H1 (cell line): Measurements from ENCODE around the gene ZNF488. TPM values are rescaled to one million over a fixed set of nuclear protein-coding genes. Genes with fewer than 3 reads are reported as not detected.

ENCODE experiments used
- CTCF ChIA-PET: fragments of 300-600 bp; sonication (Branson Sonifier 250); formaldehyde crosslinking; loops from one replicate; lab custom pipeline; 2021; ENCODE audit not compliant: partially characterized antibody; lab: Charles Lee
- POLR2A ChIA-PET: fragments of 300-600 bp; sonication (Branson Sonifier 250); formaldehyde crosslinking; loops from one replicate; lab custom pipeline; 2021; ENCODE audit warnings: inconsistent platforms; ENCODE audit not compliant: partially characterized antibody; lab: Charles Lee
- DNase-seq, 2 experiments: peaks; one replicate each; pipeline versions ENCODE4 v3.0.0 to v3.0.0-alpha.2; 2010 to 2022; ENCODE audit warnings: low spot score in 2 of 2, low read depth in 1 of 2, mixed read lengths in 1 of 2
- FAIRE-seq: peaks from 2 replicates; lab custom pipeline; 2011; peaks lifted over from hg19 to GRCh38; lab: Jason Lieb, UNC
- H2AFZ ChIP-seq: 2 replicates; pipeline ENCODE4 v1.8.1; 2012; ENCODE audit warnings: low read length, inconsistent platforms
- H2AK5ac ChIP-seq: 2 replicates; pipeline ENCODE4 v1.6.1; 2013; ENCODE audit warnings: low read depth, low read length
- H2BK120ac ChIP-seq: replicated peaks from 2 replicates; pipeline ENCODE3; 2013; ENCODE audit warnings: low read depth, low read length, inconsistent platforms
- H2BK12ac ChIP-seq: 2 replicates; pipeline ENCODE4 v1.6.1; 2013; ENCODE audit warnings: low read depth, low read length
- H2BK15ac ChIP-seq: 2 replicates; pipeline ENCODE4 v1.6.1; 2013; ENCODE audit warnings: low read length
- H2BK20ac ChIP-seq: 2 replicates; pipeline ENCODE4 v1.6.1; 2013; ENCODE audit warnings: low read length
- H2BK5ac ChIP-seq: 2 replicates; pipeline ENCODE4 v1.6.1; 2013; ENCODE audit warnings: low read depth, low read length
- H3K14ac ChIP-seq: 2 replicates; pipeline ENCODE4 v1.6.1; 2013; ENCODE audit warnings: inconsistent platforms; ENCODE audit not compliant: insufficient read length
- H3K18ac ChIP-seq: 2 replicates; pipeline ENCODE4 v1.6.1; 2013; ENCODE audit warnings: low read length; ENCODE audit errors: extremely low read depth
- H3K23ac ChIP-seq: 2 replicates; pipeline ENCODE4 v1.6.1; 2013; ENCODE audit warnings: inconsistent platforms; ENCODE audit not compliant: insufficient read length
- H3K23me2 ChIP-seq: 2 replicates; pipeline ENCODE4 v1.6.1; 2013; ENCODE audit warnings: low read depth, low read length
- H3K27ac ChIP-seq: 2 replicates; pipeline ENCODE4 v1.6.1; 2011; ENCODE audit warnings: low read depth, low read length, inconsistent platforms
- H3K27me3 ChIP-seq, 4 experiments: replicated peaks in 1 of 4; 1 replicate in 1 of 4; 2 replicates in 3 of 4; pipeline versions ENCODE4 v1.6.1 to v1.8.1; 2011 to 2013; ENCODE audit warnings: low read length in 3 of 4, mild to moderate bottlenecking in 3 of 4, inconsistent platforms in 2 of 4, mixed read lengths in 2 of 4, moderate library complexity in 1 of 4; ENCODE audit not compliant: control insufficient read depth in 3 of 4, insufficient read depth in 3 of 4; ENCODE audit errors: extremely low read depth in 1 of 4
- H3K36me3 ChIP-seq, 4 experiments: 2 replicates each; pipeline versions ENCODE4 v1.6.1 to v1.8.1; 2011 to 2013; ENCODE audit warnings: mild to moderate bottlenecking in 4 of 4, low read length in 3 of 4, moderate library complexity in 2 of 4, control low read depth in 1 of 4, inconsistent platforms in 1 of 4; ENCODE audit not compliant: insufficient read depth in 4 of 4, control insufficient read depth in 2 of 4
- H3K4ac ChIP-seq: replicated peaks from 2 replicates; pipeline ENCODE3; 2013; ENCODE audit warnings: low read length, low read depth, mixed read lengths, inconsistent platforms; ENCODE audit not compliant: insufficient read length
- H3K4me1 ChIP-seq, 4 experiments: replicated peaks in 1 of 4; 1 replicate in 1 of 4; 2 replicates in 3 of 4; pipeline versions ENCODE4 v1.6.1 to v1.8.1; 2011 to 2013; ENCODE audit warnings: low read length in 3 of 4, inconsistent platforms in 2 of 4, mixed read lengths in 1 of 4; ENCODE audit not compliant: insufficient read depth in 4 of 4, control insufficient read depth in 3 of 4
- H3K4me2 ChIP-seq, 2 experiments: 2 replicates each; pipeline versions ENCODE4 v1.6.1 to v1.8.1; 2011 to 2013; ENCODE audit warnings: low read depth in 2 of 2, low read length in 2 of 2, control low read depth in 1 of 2, inconsistent platforms in 1 of 2, mild to moderate bottlenecking in 1 of 2; ENCODE audit not compliant: insufficient read depth in 1 of 2
- H3K4me3 ChIP-seq, 4 experiments: fragments of 200-600, 300-600 bp in 1 of 4; sonication (generic), shearing (Covaris generic), sonication (Bioruptor Twin) in 1 of 4; 2 replicates each; pipeline versions ENCODE4 v1.5.1 to v1.8.1; 2011 to 2016; ENCODE audit warnings: low read length in 4 of 4, low read depth in 3 of 4, control low read depth in 2 of 4, inconsistent platforms in 2 of 4, mild to moderate bottlenecking in 2 of 4, mixed read lengths in 1 of 4, moderate library complexity in 1 of 4; ENCODE audit not compliant: insufficient read depth in 2 of 4; ENCODE audit errors: extremely low read depth in 1 of 4
- H3K56ac ChIP-seq: replicated peaks from 2 replicates; pipeline ENCODE3; 2013; ENCODE audit warnings: low read depth, mild to moderate bottlenecking, mixed read lengths, low read length, inconsistent platforms; ENCODE audit not compliant: insufficient read length
- H3K79me1 ChIP-seq: 2 replicates; pipeline ENCODE4 v1.6.1; 2013; ENCODE audit warnings: low read depth, low read length, control low read depth
- H3K79me2 ChIP-seq, 2 experiments: 2 replicates each; pipeline versions ENCODE4 v1.6.1 to v1.8.1; 2012 to 2013; ENCODE audit warnings: low read length in 2 of 2, mild to moderate bottlenecking in 2 of 2, inconsistent platforms in 1 of 2; ENCODE audit not compliant: insufficient read depth in 2 of 2, control insufficient read depth in 1 of 2
- H3K9ac ChIP-seq, 4 experiments: replicated peaks in 1 of 4; 1 replicate in 1 of 4; 2 replicates in 3 of 4; pipeline versions ENCODE4 v1.6.1 to v1.8.1; 2011 to 2013; ENCODE audit warnings: low read depth in 3 of 4, low read length in 3 of 4, control low read depth in 2 of 4, mild to moderate bottlenecking in 2 of 4, moderate library complexity in 2 of 4, inconsistent platforms in 1 of 4; ENCODE audit errors: extremely low read depth in 1 of 4
- H3K9me3 ChIP-seq, 2 experiments: 2 replicates each; pipeline versions ENCODE4 v1.6.1 to v1.8.1; 2012 to 2013; ENCODE audit warnings: mild to moderate bottlenecking in 2 of 2, moderate library complexity in 2 of 2, control low read depth in 1 of 2, inconsistent platforms in 1 of 2, low read depth in 1 of 2, low read length in 1 of 2, mixed read lengths in 1 of 2; ENCODE audit not compliant: insufficient read depth in 2 of 2
- H4K20me1 ChIP-seq, 2 experiments: replicated peaks in 1 of 2; 2 replicates each; pipeline versions ENCODE3 to v1.8.1; 2011 to 2013; ENCODE audit warnings: inconsistent platforms in 2 of 2, low read length in 2 of 2, mild to moderate bottlenecking in 1 of 2; ENCODE audit not compliant: insufficient read depth in 2 of 2, control insufficient read depth in 1 of 2
- H4K5ac ChIP-seq: 2 replicates; pipeline ENCODE4 v1.6.1; 2013; ENCODE audit warnings: low read length, low read depth, mixed read lengths, inconsistent platforms; ENCODE audit not compliant: insufficient read length
- H4K8ac ChIP-seq: 2 replicates; pipeline ENCODE4 v1.8.0; 2013; ENCODE audit warnings: mild to moderate bottlenecking, moderate library complexity, low read length, inconsistent platforms; ENCODE audit not compliant: insufficient read depth; ENCODE audit errors: extremely low read depth
- H4K91ac ChIP-seq: replicated peaks from 2 replicates; pipeline ENCODE3; 2013; ENCODE audit warnings: low read length, mixed read lengths, inconsistent platforms; ENCODE audit not compliant: insufficient read length
- EGR1 ChIP-seq: IDR thresholded peaks from 2 replicates; pipeline ENCODE4 v1.6.1; 2011; ENCODE audit warnings: low read depth, low read length, borderline replicate concordance
- RAD21 ChIP-seq, 2 experiments: IDR thresholded peaks in 1 of 2; conservative IDR thresholded peaks in 1 of 2; 2 replicates each; pipeline ENCODE4 v1.6.1; 2011; ENCODE audit warnings: low read depth in 2 of 2, low read length in 2 of 2, improper control_type of control experiment in 1 of 2, inconsistent platforms in 1 of 2, mild to moderate bottlenecking in 1 of 2, moderate library complexity in 1 of 2
- RFX5 ChIP-seq: IDR thresholded peaks from 2 replicates; pipeline ENCODE4 v1.6.1; 2011; ENCODE audit warnings: low read depth, low read length, improper control_type of control experiment, borderline replicate concordance
- RNF2 ChIP-seq: fragments of 200-900, 300-1000 bp; sonication (generic); IDR thresholded peaks from 2 replicates; pipeline ENCODE4 v1.7.1; 2016; ENCODE audit warnings: borderline replicate concordance, low read depth, mild to moderate bottlenecking, antibody characterized with exemption, low read length; ENCODE audit not compliant: poor library complexity, severe bottlenecking; ENCODE audit errors: missing control alignments
- SP1 ChIP-seq: IDR thresholded peaks from 2 replicates; pipeline ENCODE4 v1.6.1; 2011; ENCODE audit warnings: low read depth, low read length
- TAF1 ChIP-seq: IDR thresholded peaks from 2 replicates; pipeline ENCODE4 v1.6.1; 2011; ENCODE audit warnings: mild to moderate bottlenecking, low read depth, low read length
- TAF7 ChIP-seq: optimal IDR thresholded peaks from 2 replicates; pipeline ENCODE3; 2011; ENCODE audit warnings: low read depth, mild to moderate bottlenecking, inconsistent platforms, low read length, moderate library complexity, borderline replicate concordance
- WGBS, 2 experiments: shearing (Covaris generic) in 1 of 2; methylation state at CpG; one replicate each; pipeline versions ENCODE4 v1.1.6 to v1.1.7; 2013 to 2015; ENCODE audit warnings: low lambda C conversion rate in 2 of 2, mixed read lengths in 2 of 2, inconsistent platforms in 1 of 2, low coverage in 1 of 2, missing lambda C conversion rate in 1 of 2; ENCODE audit not compliant: insufficient replicate concordance in 2 of 2, insufficient coverage in 1 of 2, insufficient read length in 1 of 2; ENCODE audit errors: extremely low coverage in 1 of 2, missing lambda C conversion rate in 1 of 2; 5-methylcytosine and 5-hydroxymethylcytosine counted together
- polyA plus RNA-seq, 7 experiments: library from polyadenylated mRNA; depleted of rRNA in 3 of 7; stranded (reverse) in 5 of 7; unstranded in 2 of 7; fragments of >200 nt in 5 of 7; fragments of 200-250 nt in 2 of 7; gene quantifications; 1 replicate in 5 of 7; 2 replicates in 1 of 7; 4 replicates in 1 of 7; pipeline versions ENCODE4 v1.2.1 to v1.2.3, GENCODE V29; 2011 to 2013; ENCODE audit warnings: missing spikeins in 2 of 7, mixed read lengths in 2 of 7
- total RNA-seq: library from RNA; stranded (reverse); fragmentation: NEBNext Ultra II Directional; extraction: Animal tissue kit (Norgen Biotek cat#: 25700); gene quantifications from 2 replicates; pipeline ENCODE4 v1.2.1, GENCODE V29; 2021
- TF ChIP-seq, protein P1 (sequence below): IDR thresholded peaks from 2 replicates; pipeline ENCODE4 v1.6.1; 2012; ENCODE audit warnings: low read length, inconsistent platforms

ZNF488 gene
- total and polyA plus RNA-seq, 2 of the 8 experiments (the other 6 are each of a cell fraction or from before 2014, with no cell fraction given) = 7.9 to 11.4 TPM

- Histone ChIP-seq H3K4me1 (peaks cover 0 to 10% (median 7%) of the 10 kb centered on the region in 4 experiments; a peak in 6 of 7 replicates), H2AK5ac (no peak overlapping the region), H4K20me1 (no peaks in the 10 kb centered on the region), H4K91ac (peak overlapping the region; percentile 30), H3K79me2 (no peaks in the 10 kb centered on the region), H2BK12ac (0 out of 2 replicates have a peak overlapping the region, but pooled peaks have one; percentile 23), H2AFZ (peak overlapping the region; percentile 67), H3K4ac (no peak overlapping the region), H3K23me2 (peaks cover 7% of the 10 kb centered on the region; the same call in 1 of the 2 replicates), H3K79me1 (no peaks in the 10 kb centered on the region), H2BK5ac (no peak overlapping the region), H2BK120ac (no peak overlapping the region), H3K4me3 (no peak overlapping the region), H3K9ac (peak overlapping the region in 1 of 4 experiments; percentile 21; a peak in 1 of 7 replicates), H3K36me3 (no peaks in the 10 kb centered on the region), H3K9me3 (no peaks in the 10 kb centered on the region), H3K27me3 (no peaks in the 10 kb centered on the region), H3K56ac (no peak overlapping the region), H3K23ac (no peak overlapping the region), H3K18ac (no peak overlapping the region), H4K5ac (no peak overlapping the region), H3K4me2 (no peak overlapping the region), H4K8ac (no peak overlapping the region; the same call in 1 of the 2 replicates), H3K27ac (0 out of 2 replicates have a peak overlapping the region, but pooled peaks have one; percentile 19), H3K14ac (no peak overlapping the region), H2BK15ac (no peak overlapping the region; the same call in 1 of the 2 replicates), H2BK20ac (no peak overlapping the region)
- FAIRE-seq (no peak), DNase-seq (no peak)
- ChIA-PET POLR2A (interaction anchor here (1.5 kb wide), 1 partner anchor 29 kb away, joined by 3 read pairs; no protein-coding TSS in a partner anchor), CTCF (no interaction called here)
- WGBS, 2 experiments = 70% methylated on average over 14 of the region's 14 CpGs; no CpG with 5 or more reads in 1 of the 2 experiments
- no peak for TF ChIP-seq EGR1
- no peak for TF ChIP-seq RAD21 (IDR thresholded peaks at IDR 0.05 in 1 of 2, conservative IDR thresholded peaks at IDR 0.05 in 1 of 2; ENCODE audit: low read depth in 2 of 2, low read length in 2 of 2)
- TF ChIP-seq TAF7 = no peak
- TF ChIP-seq, protein P1, sequence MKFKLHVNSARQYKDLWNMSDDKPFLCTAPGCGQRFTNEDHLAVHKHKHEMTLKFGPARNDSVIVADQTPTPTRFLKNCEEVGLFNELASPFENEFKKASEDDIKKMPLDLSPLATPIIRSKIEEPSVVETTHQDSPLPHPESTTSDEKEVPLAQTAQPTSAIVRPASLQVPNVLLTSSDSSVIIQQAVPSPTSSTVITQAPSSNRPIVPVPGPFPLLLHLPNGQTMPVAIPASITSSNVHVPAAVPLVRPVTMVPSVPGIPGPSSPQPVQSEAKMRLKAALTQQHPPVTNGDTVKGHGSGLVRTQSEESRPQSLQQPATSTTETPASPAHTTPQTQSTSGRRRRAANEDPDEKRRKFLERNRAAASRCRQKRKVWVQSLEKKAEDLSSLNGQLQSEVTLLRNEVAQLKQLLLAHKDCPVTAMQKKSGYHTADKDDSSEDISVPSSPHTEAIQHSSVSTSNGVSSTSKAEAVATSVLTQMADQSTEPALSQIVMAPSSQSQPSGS = no peak
- TF ChIP-seq SP1 = no peak
- no peak for TF ChIP-seq RNF2
- no peak for TF ChIP-seq TAF1
- TF ChIP-seq RFX5 = no peak
Measured at GRCh38 chr10:47420305-47421056, 36.4 kb upstream of the ZNF488 start.
